Stimulated activated CD4-positive, alpha-beta T cell treated with anti-CD3 and anti-CD28 coated beads, Interleukin-15, amount 100 ng/mL, for 48 hours (primary cell): ENCODE measurements around the gene TACSTD2.
"Not testable (repeated sequence)": the region's sequence is repeated elsewhere in the genome, so short reads cannot be mapped to it uniquely, and the experiment has no call there.

Source experiments
- DNase-seq, 2 donors: peaks; one replicate each; pipeline ENCODE4 v3.0.0-alpha.2; 2020; ENCODE audit warnings: low read depth in 2 of 2

Gene TACSTD2

GRCh38 chr1:58563715-58564114, 13.3 kb downstream of the TACSTD2 start:
- not testable (repeated sequence) for DNase-seq

- DNase-seq, result no peak
These were observed 15.4 kb downstream of the TACSTD2 start for GRCh38 chr1:58561633-58562032.

GRCh38 chr1:58555393-58555792, 21.7 kb downstream of the TACSTD2 start:
- DNase-seq, result no peak

GRCh38 chr1:58551186-58552140, 25.6 kb downstream of the TACSTD2 start:
- no peak for DNase-seq

- not testable (repeated sequence) for DNase-seq
These were observed 27.8 kb downstream of the TACSTD2 start for GRCh38 chr1:58549291-58549690.

GRCh38 chr1:58548371-58548770, 28.7 kb downstream of the TACSTD2 start:
- no peak for DNase-seq

- DNase-seq, result peak; percentile 94 to 96
These were observed 30.3 kb downstream of the TACSTD2 start, which contains the start of gene OMA1 for GRCh38 chr1:58546520-58547308. OMA1 (minus strand) TSS chr1:58546726; CDS start chr1:58539294, 7,432 bp downstream.

GRCh38 chr1:58545591-58546519, 31.2 kb downstream of the TACSTD2 start:
- peak; percentile 47 to 62 for DNase-seq

GRCh38 chr1:58543260-58543659, 33.8 kb downstream of the TACSTD2 start:
- no peak for DNase-seq

GRCh38 chr1:58539553-58539952, 37.5 kb downstream of the TACSTD2 start:
- no peak for DNase-seq

GRCh38 chr1:58538821-58539220, 38.2 kb downstream of the TACSTD2 start:
- DNase-seq, result no peak

- not testable (repeated sequence) for DNase-seq
These were observed 45.2 kb downstream of the TACSTD2 start for GRCh38 chr1:58531842-58532241.

- DNase-seq, result no peak
These were observed 47.8 kb downstream of the TACSTD2 start for GRCh38 chr1:58529284-58529683.

- DNase-seq, result no peak
These were observed 48.5 kb downstream of the TACSTD2 start for GRCh38 chr1:58528518-58528917.
